Esophagus squamous epithelium (tissue), 4 donors: Measurements from ENCODE around the gene KRIT1.

Experiments used
- CTCF ChIP-seq, 6 experiments: fragments of 450-650 bp in 4 of 6; fragments of 200-600 bp in 2 of 6; sonication (generic) in 2 of 6; IDR thresholded peaks; one replicate each; pipeline ENCODE4 v1.5.1; 2016 to 2019; ENCODE audit warnings: antibody characterized with exemption in 6 of 6, mild to moderate bottlenecking in 4 of 6, moderate library complexity in 4 of 6
- POLR2A ChIP-seq, 4 donors: fragments of 450-650 bp; IDR thresholded peaks; one replicate each; pipeline ENCODE4 v1.6.1; 2017; ENCODE audit warnings: antibody characterized with exemption in 4 of 4, mild to moderate bottlenecking in 4 of 4, moderate library complexity in 3 of 4

- TF ChIP-seq CTCF (IDR thresholded peaks at IDR 0.05) (no peak), POLR2A (IDR thresholded peaks at IDR 0.05) (no peak)
Measured at GRCh38 chr7:92158660-92159575, 86.8 kb downstream of the KRIT1 start.
